ENCODE data around the gene NDUFA12. TPM values are rescaled to one million over a fixed set of nuclear protein-coding genes. Genes with fewer than 3 reads are reported as not detected.

Gene NDUFA12
- total and polyA plus RNA-seq, 2 of the 4 experiments (the other 2 are of a cell fraction) = 116 to 135 TPM

DNA sequence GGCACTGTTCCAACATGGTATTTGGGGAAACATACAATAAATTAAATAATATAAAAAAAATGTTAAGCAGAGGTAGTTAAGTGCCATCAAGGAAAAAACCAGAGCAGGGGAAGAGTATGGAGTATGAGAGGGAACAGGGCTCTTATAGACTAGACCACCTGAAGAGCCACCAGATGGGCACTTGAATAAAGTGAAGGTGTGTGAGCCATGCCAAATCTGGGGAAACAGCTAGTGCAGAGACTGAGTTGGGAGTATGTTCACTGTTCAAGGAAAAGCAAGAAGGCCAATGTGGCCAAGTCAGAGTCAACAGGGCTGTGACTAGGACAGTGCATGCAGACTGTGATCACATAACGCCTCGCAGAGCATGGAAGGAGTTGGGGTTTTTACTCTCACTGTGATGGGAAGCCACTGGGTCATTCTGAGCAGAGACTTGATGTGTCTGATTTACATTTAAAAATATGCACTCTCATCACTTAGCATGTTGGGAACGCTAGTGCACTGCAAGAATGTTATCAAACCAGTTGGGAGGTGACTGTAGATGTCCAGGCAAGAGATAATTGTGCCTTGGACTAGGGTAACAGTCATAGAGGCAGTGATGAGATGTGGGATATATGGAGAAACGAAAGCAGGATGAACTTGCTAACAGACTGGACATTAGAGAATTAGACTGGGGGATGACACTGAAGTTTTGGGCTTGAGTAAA, 25.6 kb downstream of the NDUFA12 start:
- no peak overlapping the region for H2AFZ ChIP-seq (replicated peaks; ENCODE audit: low read length, poor library complexity)
- POLR2A ChIA-PET (ENCODE audit: unreplicated experiment) = no interaction called here
- BruUV-seq (replicated peaks) = no TSS peak
- H3K56ac ChIP-seq (ENCODE audit: extremely low read depth, insufficient read depth, low read length) = no peak overlapping the region
- H4K5ac ChIP-seq (ENCODE audit: low read depth, low read length) = no peak overlapping the region
- WGBS, 2 experiments (ENCODE audit: extremely low coverage in 2 of 2, insufficient read length in 1 of 2) = no CpG with 5 or more reads among the region's 4 CpGs
- H3K36me3 ChIP-seq (ENCODE audit: control insufficient read depth, insufficient read depth, low read length) = no peaks in the 10 kb centered on the region
- no peak overlapping the region for H3K14ac ChIP-seq (replicated peaks; ENCODE audit: low read depth, low read length)
- H4K20me1 ChIP-seq (ENCODE audit: insufficient read depth, low read length) = no peaks in the 10 kb centered on the region
- peak overlapping the region; percentile 6; the same call in 1 of the 2 replicates for H4K91ac ChIP-seq (ENCODE audit: insufficient read depth, low read depth, low read length)
- no peak overlapping the region for H3K4me2 ChIP-seq (ENCODE audit: low read depth, low read length)
- H2BK5ac ChIP-seq (ENCODE audit: low read depth, low read length, poor library complexity, severe bottlenecking) = no peak overlapping the region
- H2BK20ac ChIP-seq (ENCODE audit: low read depth, low read length) = no peak overlapping the region; the same call in 1 of the 2 replicates
- peak overlapping the region; percentile 23 for H3K23ac ChIP-seq (ENCODE audit: low read depth, low read length)
- no peak overlapping the region for H2BK15ac ChIP-seq (ENCODE audit: low read depth, low read length)
- no peak overlapping the region for H4K8ac ChIP-seq (ENCODE audit: low read depth in 2 of 2, low read length in 2 of 2)
- no peak overlapping the region for H3K4me3 ChIP-seq (ENCODE audit: insufficient read depth, low read depth, low read length)
- dilution Hi-C loops (cut with HindIII; ENCODE audit: low sequenced_read_pairs, unreplicated experiment) (no loop called here), intact Hi-C loops (cut with micrococcal nuclease) (no loop called here), in situ Hi-C loops (cut with MboI; ENCODE audit: low sequenced_read_pairs) (no loop called here)
- no peak overlapping the region for H2BK120ac ChIP-seq (ENCODE audit: low read depth, low read length)
- no peak for TF ChIP-seq MXI1 (IDR thresholded peaks at IDR 0.05; ENCODE audit: borderline replicate concordance, low read depth, low read length)
- TF ChIP-seq, protein P1, sequence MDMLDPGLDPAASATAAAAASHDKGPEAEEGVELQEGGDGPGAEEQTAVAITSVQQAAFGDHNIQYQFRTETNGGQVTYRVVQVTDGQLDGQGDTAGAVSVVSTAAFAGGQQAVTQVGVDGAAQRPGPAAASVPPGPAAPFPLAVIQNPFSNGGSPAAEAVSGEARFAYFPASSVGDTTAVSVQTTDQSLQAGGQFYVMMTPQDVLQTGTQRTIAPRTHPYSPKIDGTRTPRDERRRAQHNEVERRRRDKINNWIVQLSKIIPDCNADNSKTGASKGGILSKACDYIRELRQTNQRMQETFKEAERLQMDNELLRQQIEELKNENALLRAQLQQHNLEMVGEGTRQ (IDR thresholded peaks at IDR 0.05; ENCODE audit: low read depth, low read length) = no peak
- no peak for TF ChIP-seq RCOR1 (IDR thresholded peaks at IDR 0.05; ENCODE audit: insufficient replicate concordance, low read length)
- TF ChIP-seq RFX5 (IDR thresholded peaks at IDR 0.05; ENCODE audit: low read depth, low read length) = no peak
- TF ChIP-seq BHLHE40 (IDR thresholded peaks at IDR 0.05; ENCODE audit: low read depth, low read length) = no peak
- TF ChIP-seq POLR2A (IDR thresholded peaks at IDR 0.05; ENCODE audit: low read depth, low read length) = no peak
- TF ChIP-seq, protein P2, sequence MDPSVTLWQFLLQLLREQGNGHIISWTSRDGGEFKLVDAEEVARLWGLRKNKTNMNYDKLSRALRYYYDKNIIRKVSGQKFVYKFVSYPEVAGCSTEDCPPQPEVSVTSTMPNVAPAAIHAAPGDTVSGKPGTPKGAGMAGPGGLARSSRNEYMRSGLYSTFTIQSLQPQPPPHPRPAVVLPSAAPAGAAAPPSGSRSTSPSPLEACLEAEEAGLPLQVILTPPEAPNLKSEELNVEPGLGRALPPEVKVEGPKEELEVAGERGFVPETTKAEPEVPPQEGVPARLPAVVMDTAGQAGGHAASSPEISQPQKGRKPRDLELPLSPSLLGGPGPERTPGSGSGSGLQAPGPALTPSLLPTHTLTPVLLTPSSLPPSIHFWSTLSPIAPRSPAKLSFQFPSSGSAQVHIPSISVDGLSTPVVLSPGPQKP (IDR thresholded peaks at IDR 0.05; ENCODE audit: borderline replicate concordance, low read depth, low read length) = no peak
- TF ChIP-seq CEBPB (IDR thresholded peaks at IDR 0.05; ENCODE audit: low read depth, low read length) = no peak
- TF ChIP-seq CHD1 (IDR thresholded peaks at IDR 0.05; ENCODE audit: low read depth, low read length) = no peak
- TF ChIP-seq FOS (IDR thresholded peaks at IDR 0.05; ENCODE audit: low read depth, low read length) = no peak
- no peak for TF ChIP-seq RAD21 (IDR thresholded peaks at IDR 0.05; ENCODE audit: low read length)
- DNase-seq = no peak
- H3K27me3 ChIP-seq (ENCODE audit: control insufficient read depth, insufficient read depth, low read length) = no peaks in the 10 kb centered on the region
- no peak overlapping the region for H2AK9ac ChIP-seq (replicated peaks; ENCODE audit: low read depth, low read length, poor library complexity)
- H3K18ac ChIP-seq (ENCODE audit: low read depth, low read length) = no peak overlapping the region
- H3K4me1 ChIP-seq (ENCODE audit: control insufficient read depth, insufficient read depth, low read length) = peaks cover 2% of the 10 kb centered on the region; the same call in 1 of the 2 replicates
- H2AK5ac ChIP-seq (ENCODE audit: low read depth, low read length) = peak overlapping the region; percentile 43
- peaks cover 8 to 26% of the 10 kb centered on the region in 2 experiments for H3K79me1 ChIP-seq (ENCODE audit: low read depth in 1 of 2, low read length in 2 of 2)
- H3K27ac ChIP-seq (ENCODE audit: insufficient read depth, low read length) = no peak overlapping the region
- peaks cover 8% of the 10 kb centered on the region for H3K9me1 ChIP-seq (ENCODE audit: insufficient read depth, low read length)
- H3K9me3 ChIP-seq (ENCODE audit: control insufficient read depth, insufficient read depth, low read length) = no peaks in the 10 kb centered on the region
- no peak overlapping the region for H3K4ac ChIP-seq (ENCODE audit: low read depth, low read length)
- no peak overlapping the region for H3K9ac ChIP-seq (ENCODE audit: low read depth, low read length)
- ATAC-seq (ENCODE audit: low read depth) = no peak
- CTCF ChIA-PET = no interaction called here
